Urinary bladder (tissue), 4 donors: ENCODE results near the gene GBA2. TPM values are rescaled to one million over a fixed set of nuclear protein-coding genes. Genes with fewer than 3 reads are reported as not detected.

Experiments used
- DNase-seq: peaks from one replicate; pipeline ENCODE4 v3.0.0-alpha.2; 2015; ENCODE audit errors: extremely low spot score
- H3K27ac ChIP-seq: one replicate; pipeline ENCODE4 v1.5.1; 2013; ENCODE audit warnings: low read depth, mild to moderate bottlenecking, moderate library complexity
- H3K36me3 ChIP-seq: one replicate; pipeline ENCODE4 v1.6.1; 2013; ENCODE audit warnings: mild to moderate bottlenecking, moderate library complexity; ENCODE audit not compliant: insufficient read depth
- H3K4me1 ChIP-seq: one replicate; pipeline ENCODE4 v1.6.1; 2013; ENCODE audit warnings: mild to moderate bottlenecking, moderate library complexity; ENCODE audit not compliant: insufficient read depth
- H3K4me3 ChIP-seq: one replicate; pipeline ENCODE4 v1.5.1; 2013; ENCODE audit warnings: low read depth, low read length
- WGBS: extraction: QIAGEN DNeasy Blood & Tissue Kit; methylation state at CpG from one replicate; pipeline ENCODE4 v1.1.7; 2013; 5-methylcytosine and 5-hydroxymethylcytosine counted together
- polyA plus RNA-seq: library from polyadenylated mRNA; stranded (reverse); fragments of 200-250 nt; gene quantifications from one replicate; pipeline ENCODE4 v1.2.3, GENCODE V29; 2013
- total RNA-seq: library from RNA; depleted of rRNA; stranded (reverse); fragments of >200 nt; gene quantifications from one replicate; pipeline ENCODE4 v1.2.3, GENCODE V29; 2014
- donor health status: healthy with polysubstance abuse.
- donor health status: healthy.

Gene GBA2
- total and polyA plus RNA-seq, 2 donors, result 36.0 to 51.4 TPM

DNA sequence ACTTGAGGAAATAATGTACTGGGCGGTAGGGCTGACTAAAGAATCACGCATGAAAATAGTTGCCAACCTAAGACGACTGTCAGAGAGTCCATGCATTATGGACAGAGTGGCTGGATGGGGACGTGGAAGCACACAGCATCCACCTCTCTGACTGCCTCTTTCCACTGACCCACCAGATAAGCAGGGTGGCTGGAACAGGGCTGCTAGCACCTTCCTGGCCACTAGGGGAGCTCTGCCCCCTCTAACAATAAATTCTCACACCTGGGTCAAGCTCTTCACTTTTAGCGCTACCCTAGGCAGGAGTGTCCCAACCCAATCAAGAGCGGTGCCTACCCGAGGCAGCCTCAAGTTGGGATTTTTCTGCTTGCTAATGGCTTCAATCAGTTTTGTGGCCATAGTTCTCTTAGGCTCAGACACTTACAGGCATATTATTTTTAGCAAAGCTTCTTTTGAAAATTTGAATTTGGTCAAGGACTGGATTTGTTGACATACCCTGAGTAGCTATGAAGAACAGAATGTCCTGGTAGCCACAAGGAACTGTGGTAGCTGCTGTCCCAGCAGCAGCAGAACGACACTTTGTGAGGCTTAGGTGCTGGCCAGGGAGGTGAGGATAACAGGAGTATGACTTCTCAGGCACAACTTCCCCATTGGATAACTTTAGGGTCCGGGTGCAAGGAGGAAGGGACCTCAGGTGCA lies 52.4 kb downstream of the GBA2 start:
- Histone ChIP-seq H3K4me1 (no peaks in the 10 kb centered on the region), H3K27ac (no peak overlapping the region)
- no peak for DNase-seq

DNA sequence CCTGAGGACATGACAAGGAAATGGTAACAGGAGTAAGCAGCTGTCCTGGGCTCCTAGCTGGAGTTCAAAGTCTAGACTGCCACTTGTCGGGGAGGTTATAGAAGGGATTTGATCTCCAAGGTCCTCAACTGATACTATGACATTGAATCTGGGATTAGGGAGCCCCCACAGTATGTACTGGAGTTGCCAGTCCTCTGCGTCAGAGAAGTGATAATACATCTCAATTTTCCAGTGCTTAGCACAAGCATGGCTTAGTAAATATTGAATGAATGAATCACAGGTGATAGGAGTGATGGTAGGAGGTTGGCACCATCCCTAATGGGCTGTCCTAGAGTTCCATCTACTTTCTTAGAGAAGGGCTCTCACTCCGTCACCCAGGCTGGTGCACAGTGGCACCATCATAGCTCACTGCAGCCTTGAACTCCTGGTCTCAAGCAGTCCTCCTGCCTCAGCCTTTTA lies 53.1 kb downstream of the GBA2 start:
- WGBS, result 89% methylated on average over 3 of the region's 3 CpGs
- no peaks in the 10 kb centered on the region for H3K4me1 ChIP-seq
- DNase-seq, result no peak
- H3K36me3 ChIP-seq, result peaks cover 5% of the 10 kb centered on the region
- no peak overlapping the region for H3K4me3 ChIP-seq
- no peak overlapping the region for H3K27ac ChIP-seq

More for the DNA sequence above, 52.4 kb downstream of the GBA2 start:
- Histone ChIP-seq H3K36me3 (peaks cover 6% of the 10 kb centered on the region), H3K4me3 (no peak overlapping the region)
- WGBS, result 36% methylated on average over 9 of the region's 9 CpGs

DNA sequence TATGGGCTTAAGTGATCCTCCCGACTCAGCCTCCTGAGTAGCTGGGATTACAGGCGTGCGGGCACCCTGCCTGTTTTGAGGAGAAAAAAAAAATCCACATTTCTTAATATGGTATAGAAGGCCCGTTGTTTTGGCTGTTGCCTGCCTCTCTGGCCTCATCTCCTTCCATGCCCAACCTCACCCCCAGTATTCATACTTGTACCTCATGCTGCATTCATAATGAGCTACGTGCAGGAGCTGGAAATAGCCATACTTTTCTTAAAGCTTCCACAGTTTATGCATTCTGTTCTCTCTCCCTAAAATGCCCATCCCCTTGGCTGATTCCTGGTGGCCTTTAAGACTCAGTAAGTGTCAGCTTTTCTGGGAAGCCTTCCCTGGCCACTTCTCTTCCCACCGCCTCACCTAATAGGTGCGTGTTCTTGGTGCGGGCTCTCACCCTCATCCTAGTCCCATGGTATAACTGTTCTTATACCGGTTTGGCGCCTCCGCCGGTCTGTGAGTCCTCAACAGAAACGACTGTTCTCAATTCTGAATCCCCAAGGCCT lies 57.2 kb downstream of the GBA2 start:
- no peaks in the 10 kb centered on the region for H3K36me3 ChIP-seq
- H3K4me1 ChIP-seq, result no peaks in the 10 kb centered on the region
- H3K4me3 ChIP-seq, result no peak overlapping the region
- WGBS, result 43% methylated on average over 13 of the region's 13 CpGs
- DNase-seq, result no peak
- no peak overlapping the region for H3K27ac ChIP-seq

DNA sequence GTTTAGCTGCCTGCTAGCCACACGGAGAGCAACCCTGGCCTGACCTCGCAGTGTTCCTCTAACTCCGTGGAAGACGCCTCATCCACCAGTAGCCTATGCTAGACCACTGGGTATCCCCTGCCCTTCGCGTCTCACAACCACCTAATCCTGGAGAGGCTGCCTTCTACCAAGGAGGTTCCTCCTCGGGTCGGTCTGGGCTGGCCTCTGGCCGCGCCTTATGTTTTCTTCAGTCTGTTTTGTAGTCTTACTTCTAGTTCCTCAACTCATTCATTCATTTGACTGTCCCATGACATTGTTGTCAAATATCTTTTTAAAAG lies 57.7 kb downstream of the GBA2 start:
- Histone ChIP-seq H3K4me3 (peak overlapping the region; percentile 64), H3K36me3 (no peaks in the 10 kb centered on the region), H3K27ac (peak overlapping the region; percentile 93), H3K4me1 (no peaks in the 10 kb centered on the region)
- WGBS, result 9% methylated on average over 10 of the region's 10 CpGs
- no peak for DNase-seq

DNA sequence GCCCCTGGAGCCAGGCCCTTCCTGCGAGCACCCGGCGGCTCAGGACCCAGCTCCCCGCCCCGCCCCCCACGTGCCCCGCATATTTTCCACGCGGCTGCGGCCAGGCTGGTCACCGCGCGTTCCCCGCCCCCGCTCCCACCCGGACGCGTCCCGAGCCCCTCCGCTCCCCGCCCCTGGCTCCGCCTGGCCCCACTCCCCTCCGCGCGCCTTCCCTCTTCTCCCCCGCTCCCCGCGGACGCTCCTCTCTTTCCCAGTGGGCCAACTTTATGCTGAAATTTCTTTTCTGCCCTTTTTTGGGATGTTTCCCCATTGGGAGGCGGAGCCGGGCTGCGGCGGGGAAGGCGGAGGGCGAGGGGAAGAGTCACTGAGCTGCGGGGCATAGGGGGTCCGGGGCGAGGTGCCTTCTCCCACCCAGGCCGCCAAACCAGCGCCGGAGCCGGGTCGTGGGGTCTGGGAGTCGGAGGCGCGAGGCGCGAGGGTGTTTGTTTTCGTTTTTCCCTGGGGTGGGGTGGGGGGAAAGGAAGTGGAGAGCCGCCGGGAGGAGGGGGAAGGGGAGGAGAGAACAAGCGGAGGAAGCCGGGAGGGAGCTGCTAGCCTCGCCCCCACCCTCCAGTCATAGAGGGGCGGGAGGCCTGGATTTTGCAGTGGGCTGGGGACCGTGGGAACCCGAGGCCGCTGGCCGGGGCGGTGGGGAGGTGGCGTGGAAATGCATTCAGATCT lies 58.3 kb downstream of the GBA2 start:
- Histone ChIP-seq H3K27ac (peak overlapping the region; percentile 93), H3K36me3 (no peaks in the 10 kb centered on the region), H3K4me1 (no peaks in the 10 kb centered on the region), H3K4me3 (peak overlapping the region; percentile 64)
- WGBS, result 1% methylated on average over 61 of the region's 61 CpGs
- peak; percentile 41 for DNase-seq

DNA sequence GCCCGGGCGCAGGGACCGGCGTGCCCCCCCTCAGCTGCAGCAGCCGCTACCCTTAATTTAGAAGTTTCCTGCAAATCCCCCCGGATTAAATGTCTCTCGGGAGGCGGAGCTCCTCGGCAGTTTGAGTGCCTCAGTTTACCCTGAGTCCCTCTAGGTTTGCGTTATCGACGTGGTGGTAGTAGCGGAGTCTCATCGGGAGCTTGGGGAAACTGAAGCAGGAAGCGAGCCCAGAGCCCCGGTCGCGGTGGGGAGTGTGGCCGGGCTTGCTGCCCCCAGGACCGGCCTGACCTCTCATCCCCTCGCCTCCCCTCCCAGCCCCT lies 58.8 kb downstream of the GBA2 start:
- under 1% methylated on average over 21 of the region's 21 CpGs for WGBS
- no peaks in the 10 kb centered on the region for H3K4me1 ChIP-seq
- no peak for DNase-seq
- H3K36me3 ChIP-seq, result no peaks in the 10 kb centered on the region
- H3K27ac ChIP-seq, result peak overlapping the region; percentile 93
- H3K4me3 ChIP-seq, result peak overlapping the region; percentile 64

DNA sequence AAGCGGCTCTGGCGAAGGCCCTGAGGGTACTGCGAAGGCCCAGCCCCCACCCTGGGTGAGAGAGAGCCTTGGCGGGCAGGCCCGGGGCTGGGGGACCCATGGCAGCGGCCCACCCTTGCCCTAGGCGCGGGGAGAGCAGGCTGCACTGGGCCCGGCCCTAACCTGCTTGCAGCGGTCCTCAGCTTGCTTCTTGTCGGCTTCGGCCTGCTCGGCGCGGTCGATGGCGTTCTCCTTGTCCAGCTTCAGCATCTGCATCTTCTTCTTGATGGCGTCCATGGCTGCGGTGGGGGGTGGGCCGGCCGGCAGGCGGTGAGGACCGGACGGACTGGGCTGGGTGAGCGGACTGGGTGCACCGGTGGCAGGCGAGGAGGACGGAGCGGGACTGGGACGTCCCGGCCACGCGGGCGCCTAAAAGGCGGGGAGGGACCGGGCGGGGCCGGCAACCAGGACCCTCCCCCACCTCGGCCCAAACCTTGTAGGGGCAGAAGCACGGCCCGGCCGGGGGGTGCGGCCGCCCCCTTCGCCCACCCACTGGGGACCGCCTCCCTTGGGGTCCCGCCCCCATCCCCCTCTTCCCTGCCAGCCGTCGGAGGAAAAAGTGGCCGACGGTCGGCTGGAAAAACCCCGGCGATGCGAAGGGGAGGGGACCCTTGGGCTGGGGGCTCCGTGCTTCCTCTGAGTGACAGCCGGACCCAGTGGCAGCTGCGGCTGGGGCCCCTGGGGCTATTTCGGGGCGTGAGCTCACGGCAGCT lies 59.3 kb downstream of the GBA2 start, which contains the start of gene TPM2:
Gene TPM2 (minus strand): TSS at position 384 of the 752 bp plus-strand sequence. CDS start 108 bp downstream, at position 276.
- Histone ChIP-seq H3K36me3 (no peaks in the 10 kb centered on the region), H3K4me1 (no peaks in the 10 kb centered on the region), H3K27ac (peak within 1 kb of the TSS; percentile 93), H3K4me3 (peak within 1 kb of the TSS; percentile 64)
- DNase-seq, result no peak
- WGBS, result 10% methylated on average over 61 of the region's 61 CpGs

DNA sequence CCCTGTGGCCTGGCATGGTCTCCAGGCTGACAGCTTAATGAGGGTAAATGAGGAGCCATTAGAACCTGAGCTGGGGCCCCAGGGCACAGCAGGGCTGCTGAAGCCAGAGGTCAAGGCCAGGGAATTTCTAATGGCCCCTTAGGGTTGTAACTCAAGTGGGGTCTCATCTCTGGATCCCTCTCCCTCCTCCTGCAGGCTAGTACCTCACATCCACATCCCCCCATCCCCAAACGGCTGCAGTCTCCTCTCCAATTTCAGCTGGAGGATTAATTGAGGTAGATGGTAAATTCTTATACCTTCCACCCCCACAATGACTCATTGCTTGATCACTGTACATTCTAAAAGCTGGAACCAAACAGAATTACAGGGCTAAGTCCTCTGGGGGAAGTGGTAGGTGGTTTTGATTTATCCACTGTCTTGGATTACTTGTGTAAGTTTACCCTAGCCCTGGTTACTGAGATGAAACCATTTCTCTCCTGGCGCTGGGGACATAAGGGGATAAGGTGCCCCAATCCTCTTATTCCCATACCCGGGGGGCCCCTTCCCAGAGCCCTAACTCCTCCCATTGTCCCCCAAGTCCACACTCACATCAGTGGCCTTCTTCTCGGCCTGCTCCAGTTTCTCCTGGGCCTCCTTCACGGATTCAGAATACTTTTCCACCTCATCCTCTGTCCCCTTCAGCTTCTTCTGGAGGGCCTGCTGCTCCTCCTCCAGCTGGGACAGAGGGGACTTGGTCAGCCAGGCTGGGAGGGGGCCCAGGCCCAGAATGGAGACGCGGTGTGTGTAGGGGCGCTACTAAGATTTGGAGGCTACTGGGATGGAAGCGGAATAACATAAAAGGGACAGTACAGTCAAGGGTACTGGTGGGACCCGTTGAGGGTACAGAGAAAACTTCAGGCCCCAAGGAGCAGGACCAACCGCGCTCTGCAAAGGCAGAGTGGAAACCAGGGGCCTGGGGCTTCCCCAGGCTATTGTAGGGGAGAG lies 60.2 kb downstream of the GBA2 start:
- no peak for DNase-seq
- WGBS, result 30% methylated on average over 12 of the region's 12 CpGs
- Histone ChIP-seq H3K4me3 (peak overlapping the region; percentile 64), H3K36me3 (no peaks in the 10 kb centered on the region), H3K27ac (peak overlapping the region; percentile 86), H3K4me1 (no peaks in the 10 kb centered on the region)

DNA sequence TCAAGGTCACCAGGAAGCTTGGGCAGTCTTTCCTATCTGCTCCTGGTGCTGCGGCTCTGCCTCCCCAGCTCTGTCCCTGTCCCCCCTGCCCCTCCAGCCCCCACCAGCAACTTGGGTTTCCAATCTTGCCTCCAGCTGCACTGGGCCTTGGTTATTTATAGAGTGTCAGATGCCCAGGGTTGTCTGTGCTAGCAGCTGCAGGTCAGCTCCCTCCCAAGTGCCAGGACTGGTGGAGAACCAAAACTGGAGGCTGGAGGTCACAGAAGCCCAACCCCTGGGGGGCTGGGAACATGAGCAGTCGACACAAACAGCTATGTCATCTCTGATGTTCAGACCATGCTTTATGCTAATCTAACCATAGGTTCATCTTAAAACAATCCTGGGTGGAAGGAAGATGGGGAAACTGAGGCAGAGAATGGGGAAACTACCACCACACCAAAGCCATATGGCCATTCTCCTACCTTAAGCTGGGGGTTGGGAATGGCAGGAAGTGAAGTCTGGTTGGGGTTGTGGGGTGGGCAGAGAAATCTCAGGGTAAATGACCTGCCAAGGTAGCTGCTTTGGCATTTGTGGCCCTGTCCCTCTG lies 61.0 kb downstream of the GBA2 start:
- Histone ChIP-seq H3K36me3 (no peaks in the 10 kb centered on the region), H3K27ac (no peak overlapping the region), H3K4me1 (no peaks in the 10 kb centered on the region), H3K4me3 (peak overlapping the region; percentile 64)
- no peak for DNase-seq
- WGBS, result 56% methylated on average over 2 of the region's 2 CpGs

DNA sequence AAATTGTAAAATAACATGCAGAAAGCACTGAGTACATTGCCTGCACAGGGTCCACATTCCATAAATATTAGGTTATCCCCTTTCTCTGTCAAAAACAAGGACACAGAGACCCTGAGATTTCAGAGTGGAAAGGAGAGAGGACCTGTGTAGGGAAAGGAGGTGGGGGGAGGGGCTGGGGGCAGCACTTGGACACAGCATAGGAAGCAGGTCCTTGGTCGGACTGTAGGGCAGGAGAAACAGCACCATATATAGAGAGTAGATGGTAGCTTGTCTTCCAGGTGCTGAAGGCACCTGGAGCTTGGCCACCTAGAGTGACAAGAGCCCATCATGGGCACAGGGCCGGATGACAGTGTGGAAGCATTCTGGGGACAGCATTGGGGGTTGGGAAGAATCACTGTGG lies 61.7 kb downstream of the GBA2 start:
- no peaks in the 10 kb centered on the region for H3K4me1 ChIP-seq
- DNase-seq, result no peak
- no peaks in the 10 kb centered on the region for H3K36me3 ChIP-seq
- H3K27ac ChIP-seq, result no peak overlapping the region
- WGBS, result 56% methylated on average over 2 of the region's 2 CpGs
- no peak overlapping the region for H3K4me3 ChIP-seq
